HFFc6 (cell line): ENCODE data around the gene JAKMIP1. TPM values are rescaled to one million over a fixed set of nuclear protein-coding genes. Genes with fewer than 3 reads are reported as not detected.

Experiments used
- DNase-seq: peaks from one replicate; pipeline ENCODE4 v3.0.0-alpha.2; 2018
- H3K27ac Mint-ChIP-seq: 2 replicates; pipeline ENCODE4 v1.8.0; 2020; ENCODE audit warnings: mild to moderate bottlenecking, mixed read lengths
- H3K27me3 Mint-ChIP-seq: 2 replicates; pipeline ENCODE4 v1.8.0; 2021; ENCODE audit warnings: mild to moderate bottlenecking, moderate library complexity, mixed read lengths; ENCODE audit not compliant: insufficient read depth
- H3K36me3 Mint-ChIP-seq: 2 replicates; pipeline ENCODE4 v1.8.0; 2021; ENCODE audit warnings: low read depth, mixed read lengths
- H3K4me1 Mint-ChIP-seq: 2 replicates; pipeline ENCODE4 v1.8.0; 2020; ENCODE audit warnings: low read depth, mixed read lengths
- H3K4me3 Mint-ChIP-seq: 2 replicates; pipeline ENCODE4 v1.8.0; 2020; ENCODE audit warnings: mild to moderate bottlenecking, moderate library complexity, mixed read lengths
- H3K9me3 Mint-ChIP-seq: 2 replicates; pipeline ENCODE4 v1.8.0; 2020; ENCODE audit warnings: mild to moderate bottlenecking, mixed read lengths
- total RNA-seq, 6 experiments: library from RNA; stranded (reverse); fragmentation: NEBNext Ultra II Directional; extraction: Animal tissue kit (Norgen Biotek cat#: 25700); gene quantifications; 2 replicates in 1 of 6; 3 replicates in 5 of 6; pipeline ENCODE4 v1.2.3, GENCODE V29; 2021
- TF ChIP-seq, protein P1 (sequence below): fragments of 200-600 bp; sonication (generic); IDR thresholded peaks from 2 replicates; pipeline ENCODE4 v1.5.0; 2021; ENCODE audit warnings: antibody characterized with exemption, mild to moderate bottlenecking

JAKMIP1 gene
- total RNA-seq, 6 experiments from 2014 or later = not detected

DNA sequence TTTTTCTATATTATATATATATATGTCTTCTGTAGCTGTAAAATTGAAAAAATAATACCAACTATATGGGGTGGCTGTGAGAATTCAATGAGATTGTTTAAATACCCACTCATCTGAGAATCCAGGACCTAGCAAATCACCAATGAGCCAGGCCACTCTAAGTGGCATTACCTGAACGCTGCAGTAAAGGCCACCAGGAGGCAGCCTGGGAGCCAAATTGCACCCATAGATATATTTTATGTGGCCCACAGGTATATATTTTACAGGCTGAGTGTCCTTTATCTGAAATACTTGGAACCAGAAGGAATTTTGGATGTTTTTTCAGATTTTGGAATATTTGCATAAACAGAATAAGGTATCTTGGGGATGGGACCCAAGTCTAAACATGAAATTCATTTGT lies 124.0 kb downstream of the JAKMIP1 start:
- no peak for DNase-seq
- no peaks in the 10 kb centered on the region for H3K4me1 Mint-ChIP-seq
- no peak overlapping the region for H3K27ac Mint-ChIP-seq
- H3K36me3 Mint-ChIP-seq = peaks cover 9% of the 10 kb centered on the region
- peaks cover 59% of the 10 kb centered on the region for H3K9me3 Mint-ChIP-seq
- TF ChIP-seq, protein P1, sequence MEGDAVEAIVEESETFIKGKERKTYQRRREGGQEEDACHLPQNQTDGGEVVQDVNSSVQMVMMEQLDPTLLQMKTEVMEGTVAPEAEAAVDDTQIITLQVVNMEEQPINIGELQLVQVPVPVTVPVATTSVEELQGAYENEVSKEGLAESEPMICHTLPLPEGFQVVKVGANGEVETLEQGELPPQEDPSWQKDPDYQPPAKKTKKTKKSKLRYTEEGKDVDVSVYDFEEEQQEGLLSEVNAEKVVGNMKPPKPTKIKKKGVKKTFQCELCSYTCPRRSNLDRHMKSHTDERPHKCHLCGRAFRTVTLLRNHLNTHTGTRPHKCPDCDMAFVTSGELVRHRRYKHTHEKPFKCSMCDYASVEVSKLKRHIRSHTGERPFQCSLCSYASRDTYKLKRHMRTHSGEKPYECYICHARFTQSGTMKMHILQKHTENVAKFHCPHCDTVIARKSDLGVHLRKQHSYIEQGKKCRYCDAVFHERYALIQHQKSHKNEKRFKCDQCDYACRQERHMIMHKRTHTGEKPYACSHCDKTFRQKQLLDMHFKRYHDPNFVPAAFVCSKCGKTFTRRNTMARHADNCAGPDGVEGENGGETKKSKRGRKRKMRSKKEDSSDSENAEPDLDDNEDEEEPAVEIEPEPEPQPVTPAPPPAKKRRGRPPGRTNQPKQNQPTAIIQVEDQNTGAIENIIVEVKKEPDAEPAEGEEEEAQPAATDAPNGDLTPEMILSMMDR = no peak
- H3K4me3 Mint-ChIP-seq = no peak overlapping the region
- peaks cover 6% of the 10 kb centered on the region for H3K27me3 Mint-ChIP-seq

DNA sequence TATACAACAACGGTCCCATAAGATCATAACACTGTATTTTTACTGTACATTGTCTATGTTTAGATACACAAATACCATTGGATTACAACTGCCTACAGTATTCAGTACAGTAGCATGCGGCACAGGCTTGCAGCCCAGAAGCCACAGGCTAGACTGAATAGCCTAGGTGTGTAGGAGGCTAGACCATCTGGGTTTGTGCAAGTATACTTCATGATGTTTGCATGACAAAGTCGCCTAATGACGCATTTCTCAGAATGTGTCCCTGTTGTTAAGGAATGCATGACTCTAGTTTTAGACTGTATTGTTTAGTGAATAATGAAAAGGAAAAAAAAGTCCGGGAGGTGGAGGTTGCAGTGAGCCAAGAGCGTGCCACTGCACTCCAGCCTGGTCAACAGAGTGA lies 125.6 kb downstream of the JAKMIP1 start:
- Mint-ChIP-seq H3K27ac (no peak overlapping the region), H3K4me1 (no peaks in the 10 kb centered on the region)
- TF ChIP-seq, protein P1 = no peak

DNA sequence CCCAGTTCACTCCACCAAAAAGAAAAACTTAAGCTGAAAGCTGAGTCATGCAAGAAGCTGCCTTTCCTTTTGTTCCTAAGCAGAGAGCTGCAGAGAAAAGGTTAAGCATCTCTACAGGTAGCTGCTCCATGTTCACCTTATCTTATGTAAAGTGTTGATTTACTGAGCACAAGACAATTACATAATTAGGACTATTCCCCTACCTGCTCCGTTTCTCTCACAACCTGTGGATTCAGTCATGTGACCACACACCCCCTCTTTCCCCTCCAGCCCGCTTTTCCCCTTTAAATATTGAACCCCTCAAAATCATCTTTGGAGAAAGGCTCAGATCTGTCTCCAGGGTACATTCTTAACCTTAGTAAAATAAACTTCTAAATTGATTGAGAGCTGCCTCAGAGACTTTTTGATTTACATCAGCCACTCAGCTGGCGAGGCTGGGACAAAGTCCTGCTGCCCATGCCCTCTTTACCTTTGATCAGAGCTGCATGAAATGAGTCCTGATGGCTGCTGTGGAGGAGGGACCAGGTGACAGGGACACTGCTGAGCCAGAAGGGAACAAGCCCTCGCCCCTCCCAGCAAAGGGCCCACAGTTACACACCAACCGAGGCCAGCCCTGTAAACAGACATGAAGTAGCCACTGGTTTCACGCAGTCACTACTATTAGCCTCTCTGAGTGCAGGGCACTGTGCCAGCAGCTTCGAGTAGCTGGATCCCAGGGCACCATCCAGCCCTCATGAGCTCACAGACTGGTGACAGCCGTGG lies 128.2 kb downstream of the JAKMIP1 start:
- no peak for DNase-seq
- TF ChIP-seq, protein P1 = no peak
- Mint-ChIP-seq H3K36me3 (peaks cover 11% of the 10 kb centered on the region), H3K4me3 (no peak overlapping the region), H3K27me3 (peaks cover 4% of the 10 kb centered on the region), H3K9me3 (peaks cover 57% of the 10 kb centered on the region), H3K4me1 (no peaks in the 10 kb centered on the region), H3K27ac (no peak overlapping the region)

More for the DNA sequence above, 125.6 kb downstream of the JAKMIP1 start:
- no peak for DNase-seq
- Mint-ChIP-seq H3K27me3 (peaks cover 6% of the 10 kb centered on the region), H3K36me3 (peaks cover 7% of the 10 kb centered on the region), H3K9me3 (peaks cover 53% of the 10 kb centered on the region), H3K4me3 (no peak overlapping the region)

DNA sequence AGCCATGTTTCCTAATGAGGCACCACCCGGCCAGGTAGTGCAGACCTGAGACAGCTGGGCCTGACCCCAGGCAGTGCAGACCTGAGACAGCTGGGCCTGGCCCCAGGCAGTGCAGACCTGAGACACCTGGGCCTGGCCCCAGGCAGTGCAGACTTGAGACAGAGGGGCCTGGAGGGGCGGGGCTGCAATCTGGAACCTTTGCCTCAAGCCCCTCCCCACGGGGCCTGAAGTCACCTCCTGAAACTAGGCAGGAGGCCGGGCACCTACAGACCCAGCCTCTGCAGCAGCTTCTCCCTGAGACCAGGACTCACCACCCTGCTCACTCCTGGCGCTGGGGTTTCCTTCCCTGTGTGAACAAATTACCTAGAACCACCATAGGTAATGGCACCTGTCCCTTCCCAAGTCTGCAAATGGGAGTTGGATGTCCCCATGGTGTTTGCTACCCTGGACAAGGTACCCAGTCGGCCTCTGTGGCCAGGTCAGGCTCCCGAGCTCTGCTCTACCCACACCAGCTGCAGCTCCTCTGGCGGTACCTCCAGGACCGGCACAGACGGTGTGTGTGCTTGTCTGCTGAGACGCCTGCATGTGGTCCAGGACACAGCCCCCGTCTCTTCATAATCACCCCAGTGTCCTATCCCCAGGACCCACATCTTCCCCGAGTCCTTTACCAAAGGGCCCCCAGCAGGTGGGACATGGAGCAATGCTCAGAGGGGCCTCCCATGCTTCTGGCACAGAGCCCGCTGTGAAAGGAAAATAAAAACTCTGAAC lies 129.0 kb downstream of the JAKMIP1 start:
- H3K27ac Mint-ChIP-seq = no peak overlapping the region
- DNase-seq = no peak
- TF ChIP-seq, protein P1 = no peak
- peaks cover 64% of the 10 kb centered on the region for H3K9me3 Mint-ChIP-seq
- H3K36me3 Mint-ChIP-seq = peaks cover 16% of the 10 kb centered on the region
- peaks cover 8% of the 10 kb centered on the region for H3K27me3 Mint-ChIP-seq
- no peak overlapping the region for H3K4me3 Mint-ChIP-seq
- H3K4me1 Mint-ChIP-seq = no peaks in the 10 kb centered on the region

DNA sequence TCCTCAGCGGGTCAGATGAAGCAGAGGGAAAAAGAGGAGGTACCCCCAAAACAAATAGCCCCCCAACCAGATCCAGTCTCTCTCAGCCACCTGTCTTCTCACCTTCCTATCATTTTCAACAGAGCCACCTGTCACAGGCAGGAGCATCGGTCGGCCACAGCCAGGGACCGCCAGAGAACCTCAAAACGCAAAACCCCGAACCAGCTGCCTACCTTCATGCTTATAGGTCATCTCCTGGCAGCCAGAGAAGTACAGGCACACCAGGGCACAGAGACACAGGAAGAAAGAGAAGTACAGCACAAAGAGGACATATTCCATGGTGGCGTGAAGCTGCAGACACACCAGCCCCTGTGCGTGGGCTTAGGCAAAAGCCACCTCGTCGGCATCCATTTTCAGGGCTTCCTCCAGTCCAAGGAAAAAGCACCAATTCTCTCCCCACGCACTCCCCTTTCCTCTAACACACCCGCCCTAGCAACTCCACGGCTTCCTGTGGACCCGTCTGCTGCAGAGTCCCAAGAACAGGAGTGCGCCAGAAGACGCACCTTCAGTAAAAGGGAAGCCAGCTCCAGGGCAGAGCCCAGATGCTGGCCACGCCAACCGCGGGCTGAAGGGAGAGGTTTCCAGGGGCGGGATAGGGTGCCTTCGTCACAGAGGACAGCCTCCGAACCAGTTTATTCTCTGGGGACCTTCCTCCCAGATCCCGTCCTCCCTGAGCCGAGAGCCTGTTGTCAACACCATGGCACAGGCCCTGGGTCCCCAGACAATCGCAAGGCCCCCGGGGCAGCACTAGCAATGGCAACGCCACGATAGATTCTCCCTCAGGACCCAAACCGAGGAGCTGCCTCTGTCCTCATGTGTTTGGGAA lies 130.3 kb downstream of the JAKMIP1 start:
- Mint-ChIP-seq H3K4me3 (no peak overlapping the region), H3K27ac (no peak overlapping the region), H3K4me1 (no peaks in the 10 kb centered on the region), H3K27me3 (peaks cover 6% of the 10 kb centered on the region), H3K9me3 (peaks cover 69% of the 10 kb centered on the region), H3K36me3 (peaks cover 16% of the 10 kb centered on the region)
- TF ChIP-seq, protein P1 = no peak
- DNase-seq = no peak
